Vein endothelial cell (primary cell): ENCODE measurements around the gene KRT83. TPM values are rescaled to one million over a fixed set of nuclear protein-coding genes. Genes with fewer than 3 reads are reported as not detected.

Source experiments
- total RNA-seq: library from RNA; depleted of rRNA; stranded (reverse); fragments of >200 nt; gene quantifications from 2 replicates; pipeline ENCODE4 v1.2.3, GENCODE V29; 2012

KRT83 gene
- total RNA-seq, result not detected in 2 replicates

GRCh38 chr12:52320784-52321400 lies at the start of gene KRT83:
Gene KRT83, minus strand, starts transcription at chr12:52321398. Its CDS starts 63 bp downstream, at chr12:52321335.

GRCh38 chr12:52366738-52367485 lies 45.7 kb upstream of the KRT83 start, which contains the start of gene KRT85:
Gene KRT85, minus strand, starts transcription at chr12:52367481. Its CDS starts 76 bp downstream, at chr12:52367405.

GRCh38 chr12:52291267-52291935 lies 29.8 kb downstream of the KRT83 start, which contains the start of gene KRT81:
Gene KRT81, minus strand, starts transcription at chr12:52291534. Its CDS starts 69 bp downstream, at chr12:52291465.

GRCh38 chr12:52274521-52275120 lies 46.6 kb downstream of the KRT83 start, which contains the start of gene KRT86:
Gene KRT86, plus strand, starts transcription at chr12:52274645. Its CDS starts 27,272 bp downstream, at chr12:52301917.

Other genes with a start within 250 kb of the KRT83 start
- 0.19 TPM in 1 of 2 replicates, not detected in the other for gene SMIM41, start 241.7 kb downstream of the KRT83 start, total RNA-seq
- gene KRT80, start 129.4 kb downstream of the KRT83 start, total RNA-seq, result 2.4 and 7.2 TPM in 2 replicates
- gene KRT7, start 88.2 kb downstream of the KRT83 start, total RNA-seq, result 129 and 1,019 TPM in 2 replicates
- gene KRT86, start 46.8 kb downstream of the KRT83 start, total RNA-seq, result not detected in 2 replicates
- gene KRT81, start 29.9 kb downstream of the KRT83 start, total RNA-seq, result not detected in 2 replicates
- gene KRT85, start 46.1 kb upstream of the KRT83 start, total RNA-seq, result not detected in 2 replicates
- gene KRT84, start 64.3 kb upstream of the KRT83 start, total RNA-seq, result not detected in 2 replicates
- not detected in 2 replicates for gene KRT82, start 84.9 kb upstream of the KRT83 start, total RNA-seq
- not detected in 2 replicates for gene KRT75, start 113.0 kb upstream of the KRT83 start, total RNA-seq
- gene KRT6B, start 130.7 kb upstream of the KRT83 start, total RNA-seq, result not detected in 2 replicates
- gene KRT6C, start 152.4 kb upstream of the KRT83 start, total RNA-seq, result not detected in 2 replicates
- gene KRT6A, start 171.9 kb upstream of the KRT83 start, total RNA-seq, result not detected in 2 replicates
- not detected in 2 replicates for gene KRT5, start 199.0 kb upstream of the KRT83 start, total RNA-seq
- gene KRT71, start 231.7 kb upstream of the KRT83 start, total RNA-seq, result not detected in 2 replicates